Measurements from ENCODE around the gene NAA16.
"Not testable (repeated sequence)": the region's sequence is repeated elsewhere in the genome, so short reads cannot be mapped to it uniquely, and the experiment has no call there.

NAA16 gene

GRCh38 chr13:41411522-41411921, 100.5 kb downstream of the NAA16 start:
- peak; percentile 65 to 69 (median 67) for DNase-seq

GRCh38 chr13:41413872-41414271, 102.8 kb downstream of the NAA16 start:
- DNase-seq: no peak

GRCh38 chr13:41416276-41416675, 105.2 kb downstream of the NAA16 start:
- DNase-seq: peak in 2 of 3 donors; percentile 30 to 47

- DNase-seq: no peak
These were observed 107.0 kb downstream of the NAA16 start for GRCh38 chr13:41418027-41418426.

GRCh38 chr13:41418731-41419130, 107.7 kb downstream of the NAA16 start:
- no peak for DNase-seq

GRCh38 chr13:41419206-41419605, 108.1 kb downstream of the NAA16 start:
- no peak for DNase-seq

- no peak for DNase-seq
These were observed 109.1 kb downstream of the NAA16 start for GRCh38 chr13:41420146-41420545.

- not testable (repeated sequence) for DNase-seq
These were observed 110.3 kb downstream of the NAA16 start for GRCh38 chr13:41421330-41421729.

- DNase-seq: not testable (repeated sequence)
These were observed 110.9 kb downstream of the NAA16 start for GRCh38 chr13:41421983-41422382.

- not testable (repeated sequence) for DNase-seq
These were observed 112.2 kb downstream of the NAA16 start for GRCh38 chr13:41423259-41423658.

GRCh38 chr13:41424675-41425074, 113.6 kb downstream of the NAA16 start:
- not testable (repeated sequence) for DNase-seq

GRCh38 chr13:41426047-41426446, 115.0 kb downstream of the NAA16 start:
- DNase-seq: no peak
